HCT116 (cell line): ENCODE data around the gene DEPDC5. TPM values are rescaled to one million over a fixed set of nuclear protein-coding genes. Genes with fewer than 3 reads are reported as not detected.

Experiments
- ATAC-seq: fragments of 200-7000 bp; cut with Tn5 transposase; 2 replicates; pipeline ENCODE4 v1.9.1; 2020; ENCODE audit warnings: mild to moderate bottlenecking, moderate library complexity
- BruUV-seq: library from RNA; stranded (reverse); fragments of 400-500 nt; replicated peaks from 2 replicates; lab custom pipeline; 2021; lab: Mats Ljungman, UMichigan
- CTCF ChIA-PET: fragments of 300-600 bp; sonication (Branson Sonifier 250); formaldehyde crosslinking; loops from one replicate; lab custom pipeline; 2021; ENCODE audit warnings: antibody characterized with exemption; lab: Charles Lee
- POLR2A ChIA-PET: fragments of 300-600, 350-600 bp; sonication (Branson Sonifier 250); formaldehyde crosslinking; loops from one replicate; lab custom pipeline; 2021; ENCODE audit warnings: antibody characterized with exemption; lab: Charles Lee
- RAD21 ChIA-PET, 2 experiments: fragments of 300-600 bp; sonication (Branson Sonifier 250); formaldehyde crosslinking; loops; one replicate each; lab custom pipeline; 2023; ENCODE audit warnings: low total read pairs in 2 of 2; ENCODE audit not compliant: uncharacterized antibody in 2 of 2, unreplicated experiment in 2 of 2, low non-redundant PET in 1 of 2; lab: Charles Lee
- DNase-seq: peaks from one replicate; pipeline ENCODE4 v3.0.0-alpha.2; 2010; ENCODE audit warnings: low read depth, low spot score
- H2AFZ ChIP-seq: fragments of 200-600 bp; shearing (Covaris generic), sonication (generic); 2 replicates; pipeline ENCODE4 v1.6.1; 2017; ENCODE audit warnings: low read depth, mixed run types, mixed read lengths, antibody characterized with exemption, low read length; ENCODE audit not compliant: poor library complexity, severe bottlenecking
- H3K27ac ChIP-seq: 2 replicates; pipeline ENCODE4 v1.5.1; 2012; ENCODE audit warnings: low read depth, low read length
- H3K27me3 ChIP-seq: fragments of 200-600 bp; sonication (generic); 2 replicates; pipeline ENCODE4 v1.6.1; 2016; ENCODE audit warnings: mixed run types, low read length, mixed read lengths; ENCODE audit not compliant: insufficient read depth
- H3K36me3 ChIP-seq, 2 experiments: fragments of 200-500 bp in 1 of 2; fragments of 200-600 bp in 1 of 2; sonication (Bioruptor generic) in 1 of 2; sonication (generic) in 1 of 2; 2 replicates each; pipeline versions ENCODE4 v1.5.1 to v1.6.1; 2014 to 2016; ENCODE audit warnings: low read length in 2 of 2, inconsistent platforms in 1 of 2, mixed read lengths in 1 of 2, mixed run types in 1 of 2; ENCODE audit not compliant: insufficient read depth in 2 of 2, control insufficient read depth in 1 of 2
- H3K4me1 ChIP-seq, 2 experiments: fragments of 200-600 bp in 1 of 2; sonication (generic) in 1 of 2; 2 replicates each; pipeline versions ENCODE4 v1.5.1 to v1.6.1; 2012 to 2017; ENCODE audit warnings: low read length in 2 of 2, inconsistent platforms in 1 of 2, mild to moderate bottlenecking in 1 of 2, mixed read lengths in 1 of 2, mixed run types in 1 of 2, moderate library complexity in 1 of 2; ENCODE audit not compliant: insufficient read depth in 2 of 2, control insufficient read depth in 1 of 2
- H3K4me2 ChIP-seq: fragments of 200-600 bp; sonication (generic); 2 replicates; pipeline ENCODE4 v1.6.1; 2017; ENCODE audit warnings: mixed run types, low read length, mixed read lengths
- H3K4me3 ChIP-seq, 2 experiments: fragments of 200-600 bp in 1 of 2; sonication (generic) in 1 of 2; replicated peaks in 1 of 2; 2 replicates each; pipeline ENCODE4 v1.5.1; 2011 to 2016; ENCODE audit warnings: low read length in 2 of 2, control low read depth in 1 of 2, low read depth in 1 of 2, mild to moderate bottlenecking in 1 of 2, mixed read lengths in 1 of 2, mixed run types in 1 of 2
- H3K79me2 ChIP-seq: fragments of 200-600 bp; sonication (generic); 2 replicates; pipeline ENCODE4 v1.6.1; 2017; ENCODE audit warnings: mild to moderate bottlenecking, mixed run types, low read length, moderate library complexity, mixed read lengths; ENCODE audit not compliant: insufficient read depth
- H3K9ac ChIP-seq: fragments of 200-600 bp; sonication (generic); 2 replicates; pipeline ENCODE4 v1.6.1; 2016; ENCODE audit warnings: low read length, mixed read lengths
- H3K9me2 ChIP-seq: fragments of 200-600 bp; sonication (generic), shearing (Covaris generic); 2 replicates; pipeline ENCODE4 v1.6.1; 2017; ENCODE audit warnings: mixed run types, mild to moderate bottlenecking, moderate library complexity; ENCODE audit not compliant: insufficient read depth
- H3K9me3 ChIP-seq, 2 experiments: fragments of 200-500 bp in 1 of 2; fragments of 200-600 bp in 1 of 2; sonication (Bioruptor generic) in 1 of 2; sonication (generic) in 1 of 2; 2 replicates each; pipeline ENCODE4 v1.6.1; 2014 to 2017; ENCODE audit warnings: low read length in 2 of 2, mixed read lengths in 2 of 2, inconsistent platforms in 1 of 2, low read depth in 1 of 2, mild to moderate bottlenecking in 1 of 2, mixed run types in 1 of 2, moderate library complexity in 1 of 2; ENCODE audit not compliant: control insufficient read depth in 1 of 2, insufficient read depth in 1 of 2
- H4K20me1 ChIP-seq: fragments of 200-600 bp; sonication (generic), shearing (Covaris generic); 2 replicates; pipeline ENCODE4 v1.6.1; 2017; ENCODE audit warnings: mixed run types, mild to moderate bottlenecking, moderate library complexity; ENCODE audit not compliant: insufficient read depth
- ATF3 ChIP-seq: IDR thresholded peaks from 2 replicates; pipeline ENCODE4 v1.6.1; 2012
- CBX3 ChIP-seq: IDR thresholded peaks from 2 replicates; pipeline ENCODE4 v1.6.1; 2012; ENCODE audit warnings: low read depth
- CEBPB ChIP-seq: IDR thresholded peaks from 2 replicates; pipeline ENCODE4 v1.6.1; 2012; ENCODE audit warnings: low read depth
- CTCF ChIP-seq, 3 experiments: fragments of 200-600 bp in 1 of 3; sonication (generic) in 1 of 3; IDR thresholded peaks in 2 of 3; conservative IDR thresholded peaks in 1 of 3; 2 replicates each; pipeline ENCODE4 v1.5.1; 2012 to 2017; ENCODE audit warnings: low read depth in 2 of 3, low read length in 2 of 3, antibody characterized with exemption in 1 of 3, borderline replicate concordance in 1 of 3, control low read depth in 1 of 3, mild to moderate bottlenecking in 1 of 3, mixed read lengths in 1 of 3, mixed run types in 1 of 3, moderate library complexity in 1 of 3; ENCODE audit not compliant: insufficient read depth in 1 of 3
- EGR1 ChIP-seq: IDR thresholded peaks from 2 replicates; pipeline ENCODE4 v1.6.1; 2012; ENCODE audit warnings: low read depth
- ELF1 ChIP-seq: IDR thresholded peaks from 2 replicates; pipeline ENCODE4 v1.6.1; 2012; ENCODE audit warnings: low read depth, borderline replicate concordance
- FOSL1 ChIP-seq: IDR thresholded peaks from 2 replicates; pipeline ENCODE4 v1.6.1; 2012; ENCODE audit warnings: low read depth
- JUND ChIP-seq: IDR thresholded peaks from 2 replicates; pipeline ENCODE4 v1.6.1; 2012
- MAX ChIP-seq: IDR thresholded peaks from 2 replicates; pipeline ENCODE4 v1.6.1; 2012
- POLR2A ChIP-seq: IDR thresholded peaks from 2 replicates; pipeline ENCODE4 v1.7.0; 2011; ENCODE audit warnings: borderline replicate concordance; ENCODE audit not compliant: insufficient read depth, insufficient read length; ENCODE audit errors: extremely low read depth
- RAD21 ChIP-seq: IDR thresholded peaks from 2 replicates; pipeline ENCODE4 v1.6.1; 2012; ENCODE audit warnings: low read depth, mild to moderate bottlenecking
- SIN3A ChIP-seq: IDR thresholded peaks from 2 replicates; pipeline ENCODE4 v1.6.1; 2012; ENCODE audit warnings: low read depth
- SRF ChIP-seq: IDR thresholded peaks from 2 replicates; pipeline ENCODE4 v1.6.1; 2012; ENCODE audit warnings: low read depth
- TCF7L2 ChIP-seq: IDR thresholded peaks from 2 replicates; pipeline ENCODE4 v1.7.0; 2011; ENCODE audit warnings: borderline replicate concordance, inconsistent platforms; ENCODE audit not compliant: insufficient read depth, insufficient read length; ENCODE audit errors: extremely low read depth
- ZFX ChIP-seq: fragments of 450-650 bp; IDR thresholded peaks from 2 replicates; pipeline ENCODE4 v1.6.1; 2017
- ZNF274 ChIP-seq: fragments of 200-500 bp; sonication (Bioruptor generic); IDR thresholded peaks from 2 replicates; pipeline ENCODE4 v1.6.1; 2014; ENCODE audit warnings: mild to moderate bottlenecking, low read depth, low read length, inconsistent platforms
- intact Hi-C: fragments of 100-400 bp; cut with micrococcal nuclease; formaldehyde crosslinking; loops from 2 replicates; pipeline ENCODE4 v1.10.0; 2022
- total RNA-seq: library from RNA; stranded (reverse); gene quantifications from one replicate; pipeline ENCODE4 v1.2.1, GENCODE V29; 2021; ENCODE audit not compliant: unreplicated experiment

DEPDC5 gene
- total RNA-seq, 1 experiment from 2014 or later: 35.0 TPM

DNA sequence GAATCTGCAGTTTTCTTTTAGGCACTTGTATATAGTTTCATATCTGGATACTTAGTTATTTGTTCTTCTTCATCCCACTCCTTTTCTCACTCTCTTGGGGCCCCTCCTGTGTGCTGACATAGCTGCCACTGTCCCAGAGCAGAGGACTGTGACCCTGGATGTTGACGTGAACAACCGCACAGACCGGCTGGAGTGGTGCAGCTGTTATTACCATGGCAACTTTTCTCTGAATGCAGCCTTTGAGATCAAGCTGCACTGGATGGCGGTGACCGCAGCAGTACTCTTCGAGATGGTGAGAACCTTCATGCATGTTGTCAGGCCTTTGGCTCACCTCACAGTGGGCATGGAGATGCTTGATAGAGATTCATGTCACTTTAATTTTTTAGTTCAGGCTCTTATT lies 139.6 kb downstream of the DEPDC5 start (continued):
- TF ChIP-seq CTCF (IDR thresholded peaks at IDR 0.05 in 2 of 3, conservative IDR thresholded peaks at IDR 0.05 in 1 of 3; ENCODE audit: borderline replicate concordance in 1 of 3, insufficient read depth in 1 of 3, low read depth in 2 of 3, low read length in 2 of 3) (no peak), JUND (no peak), EGR1 (no peak), ZNF274 (no peak), MAX (no peak), SRF (no peak), ELF1 (no peak)

DNA sequence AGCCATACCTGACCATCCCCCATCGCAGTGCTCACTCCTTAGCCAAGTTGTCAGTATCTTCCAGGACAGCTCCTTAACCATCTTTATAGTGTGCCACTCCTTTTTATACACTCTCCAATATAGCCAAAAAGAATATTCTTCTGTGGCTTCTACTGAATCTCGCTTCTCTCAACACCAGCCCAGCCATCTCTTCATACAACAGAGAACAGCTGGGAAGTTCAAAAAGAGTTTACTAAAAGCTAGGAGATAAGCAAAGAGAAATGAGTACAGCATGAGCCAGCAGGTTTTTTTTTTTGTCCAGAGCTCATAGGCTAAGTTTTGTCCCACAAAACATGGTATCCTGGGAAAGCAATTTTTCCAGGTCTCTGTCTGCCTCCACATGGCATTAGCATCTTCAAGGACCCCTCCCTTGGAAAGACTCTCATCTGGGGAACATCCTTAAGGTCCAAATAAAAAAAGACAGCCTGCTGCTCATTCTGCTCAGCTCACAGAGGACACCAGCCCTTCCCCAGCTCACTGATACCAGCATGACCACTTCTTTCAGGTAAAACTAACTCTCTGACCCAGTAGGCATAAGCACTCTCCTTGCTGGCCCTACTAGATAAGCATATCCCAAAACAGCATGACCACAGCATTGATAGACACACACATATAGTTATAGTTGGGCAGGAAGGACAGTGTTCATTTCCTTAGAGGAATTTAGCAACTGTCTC lies 141.7 kb downstream of the DEPDC5 start:
- BruUV-seq: no TSS peak
- no peak overlapping the region for H3K9ac ChIP-seq
- ChIA-PET RAD21 (no interaction called here), POLR2A (no interaction called here), CTCF (interaction anchor here (0.7 kb wide), 1 partner anchor 1003 kb away, joined by 3 read pairs; no protein-coding TSS in a partner anchor)
- H3K79me2 ChIP-seq: no peaks in the 10 kb centered on the region
- H3K9me2 ChIP-seq: no peaks in the 10 kb centered on the region
- no peak overlapping the region for H3K27ac ChIP-seq
- no peak overlapping the region for H3K4me3 ChIP-seq
- TF ChIP-seq POLR2A (no peak), MAX (no peak), ELF1 (no peak), TCF7L2 (no peak), ZFX (no peak), CBX3 (no peak), ZNF274 (no peak), SIN3A (no peak), ATF3 (no peak), FOSL1 (no peak), RAD21 (no peak), CEBPB (no peak), CTCF (IDR thresholded peaks at IDR 0.05 in 2 of 3, conservative IDR thresholded peaks at IDR 0.05 in 1 of 3; ENCODE audit: borderline replicate concordance in 1 of 3, insufficient read depth in 1 of 3, low read depth in 2 of 3, low read length in 2 of 3) (no peak)
- H3K4me1 ChIP-seq: no peaks in the 10 kb centered on the region
- no peaks in the 10 kb centered on the region for H3K9me3 ChIP-seq
- H2AFZ ChIP-seq: no peak overlapping the region
- intact Hi-C loops: no loop called here
- no peak for ATAC-seq
- no peak overlapping the region for H3K4me2 ChIP-seq
- no peaks in the 10 kb centered on the region for H4K20me1 ChIP-seq
- H3K36me3 ChIP-seq: peaks cover 10 to 15% of the 10 kb centered on the region in 2 experiments; a peak in 3 of 4 replicates
- no peaks in the 10 kb centered on the region for H3K27me3 ChIP-seq
- DNase-seq: no peak
